ENCODE results near the gene B4GALT2. TPM values are rescaled to one million over a fixed set of nuclear protein-coding genes. Genes with fewer than 3 reads are reported as not detected.

Gene B4GALT2
- total RNA-seq, 1 experiment from 2014 or later: 70.9 TPM

DNA sequence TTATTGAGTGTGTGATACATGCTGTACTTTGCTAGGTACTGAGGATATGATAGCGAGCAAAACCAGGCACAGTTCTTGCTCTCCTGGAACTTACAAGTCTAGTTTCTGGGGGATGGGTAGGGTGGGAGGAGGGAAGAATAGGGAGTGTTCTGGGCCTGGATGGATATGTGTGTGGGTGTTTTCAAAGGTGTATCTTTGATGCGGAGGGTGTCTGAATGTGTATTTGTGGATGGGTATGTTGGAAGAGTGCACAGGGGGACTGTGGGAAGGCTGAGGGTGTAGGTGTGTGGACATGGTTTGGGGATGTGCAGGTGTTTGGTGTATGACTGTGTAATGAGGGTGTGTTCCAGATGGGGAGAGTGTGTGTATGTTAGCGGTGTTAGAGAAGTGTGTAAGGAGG is 13.7 kb upstream of the B4GALT2 start:
- H3K4me1 Mint-ChIP-seq: peaks cover under 1 to 3% of the 10 kb centered on the region in 2 experiments; a peak in 2 of 4 replicates
- H3K18ac ChIP-seq (ENCODE audit: insufficient read length, low read depth, low read length): no peak overlapping the region
- no peak overlapping the region for H2AK5ac ChIP-seq (ENCODE audit: insufficient read length, low read length)

More for the DNA sequence above, 13.7 kb upstream of the B4GALT2 start:
- no peak overlapping the region for H4K91ac ChIP-seq (ENCODE audit: insufficient read length, low read depth, low read length)
- H3K27ac ChIP-seq (ENCODE audit: insufficient read length, low read depth, low read length): no peak overlapping the region
- no peak for TF ChIP-seq CTCF (conservative IDR thresholded peaks at IDR 0.05)
- no peak overlapping the region for H2BK120ac ChIP-seq (ENCODE audit: low read depth, low read length, poor library complexity, severe bottlenecking)
- no peaks in the 10 kb centered on the region; the same call in 1 of the 2 replicates for H3K79me2 ChIP-seq (ENCODE audit: insufficient read depth, low read length)
- no peak for DNase-seq
- no peaks in the 10 kb centered on the region for H3K9me3 ChIP-seq (ENCODE audit: control insufficient read depth, low read depth, low read length)
- no peak overlapping the region for H3K14ac ChIP-seq (ENCODE audit: insufficient read depth, low read length)
- H3K56ac ChIP-seq (ENCODE audit: insufficient read length, low read depth, low read length): no peak overlapping the region
- no peaks in the 10 kb centered on the region for H3K27me3 ChIP-seq (ENCODE audit: insufficient read depth, low read length)
- no peak overlapping the region for H2BK5ac ChIP-seq (ENCODE audit: insufficient read length, low read length)
- H3K79me1 ChIP-seq (ENCODE audit: insufficient read depth, low read depth, low read length, poor library complexity, severe bottlenecking): no peaks in the 10 kb centered on the region
- H3K4me1 ChIP-seq (ENCODE audit: insufficient read depth, low read length): no peaks in the 10 kb centered on the region; the same call in 1 of the 2 replicates
- no peaks in the 10 kb centered on the region for H3K9me3 Mint-ChIP-seq
- no peak overlapping the region for H4K8ac ChIP-seq (replicated peaks; ENCODE audit: insufficient read length, low read depth, low read length)
- no peak overlapping the region for H3K4ac ChIP-seq (ENCODE audit: low read depth, low read length)
- H2BK20ac ChIP-seq (ENCODE audit: low read depth, low read length, poor library complexity, severe bottlenecking): no peak overlapping the region
- no peak overlapping the region for H4K5ac ChIP-seq (ENCODE audit: insufficient read length, low read depth, low read length)
- H3K27me3 Mint-ChIP-seq (ENCODE audit: low read depth): peaks cover 1% of the 10 kb centered on the region
- H3K27ac Mint-ChIP-seq: no peak overlapping the region
- no peak overlapping the region for H2BK12ac ChIP-seq (ENCODE audit: insufficient read length, low read depth, low read length)
- H3K4me3 Mint-ChIP-seq: no peak overlapping the region
- peaks cover 4 to 10% (median 4%) of the 10 kb centered on the region in 3 experiments; a peak in 4 of 7 replicates for H3K36me3 Mint-ChIP-seq (ENCODE audit: insufficient read depth in 1 of 3, low read depth in 3 of 3)
- H3T11ph ChIP-seq (ENCODE audit: low read length): no peak overlapping the region
- no peak overlapping the region for H2BK15ac ChIP-seq (ENCODE audit: low read depth, low read length)
- 100% methylated on average over 1 of the region's 3 CpGs for WGBS (ENCODE audit: extremely low coverage, insufficient read length, low lambda C conversion rate)
- no peak overlapping the region for H3K23ac ChIP-seq (ENCODE audit: insufficient read length, low read depth, low read length)
- H2AFZ ChIP-seq (ENCODE audit: low read length): no peak overlapping the region
- H3K9ac ChIP-seq (ENCODE audit: extremely low read depth, insufficient read length, low read length): no peak overlapping the region
- no peak overlapping the region for H3K4me2 ChIP-seq (ENCODE audit: insufficient read depth, insufficient read length, low read length)
- peaks cover 5% of the 10 kb centered on the region for H3K23me2 ChIP-seq (ENCODE audit: insufficient read length, low read depth, low read length, poor library complexity, severe bottlenecking)
- no peaks in the 10 kb centered on the region for H4K20me1 ChIP-seq (ENCODE audit: control insufficient read depth, insufficient read depth, insufficient read length)
